PFSK-1 (cell line): ENCODE data around the gene LY6G6D. TPM values are rescaled to one million over a fixed set of nuclear protein-coding genes. Genes with fewer than 3 reads are reported as not detected.

ENCODE experiments used
- FOXP2 ChIP-seq: optimal IDR thresholded peaks from 2 replicates; pipeline ENCODE3; 2011; ENCODE audit warnings: borderline replicate concordance, control low read depth, inconsistent platforms; ENCODE audit not compliant: insufficient read depth; ENCODE audit errors: extremely low read length, extremely low read depth
- POLR2AphosphoS5 ChIP-seq: IDR thresholded peaks from 2 replicates; pipeline ENCODE4 v1.6.1; 2012; ENCODE audit warnings: low read depth, mild to moderate bottlenecking, control low read depth, low read length, moderate library complexity
- SIN3A ChIP-seq: IDR thresholded peaks from 2 replicates; pipeline ENCODE4 v1.6.1; 2012; ENCODE audit warnings: mild to moderate bottlenecking, low read length, moderate library complexity, borderline replicate concordance; ENCODE audit not compliant: insufficient read depth
- TAF1 ChIP-seq: IDR thresholded peaks from 2 replicates; pipeline ENCODE4 v1.6.1; 2012; ENCODE audit warnings: low read length, control low read depth, borderline replicate concordance; ENCODE audit not compliant: insufficient read depth
- polyA plus RNA-seq: library from polyadenylated mRNA; unstranded; fragments of >200 nt; gene quantifications from one replicate; pipeline ENCODE4 v1.2.1, GENCODE V29; 2012; ENCODE audit warnings: low read depth, missing spikeins; ENCODE audit not compliant: insufficient read length
- TF ChIP-seq, protein P1 (sequence below), 2 experiments: IDR thresholded peaks; 2 replicates each; pipeline versions ENCODE4 v1.6.1 to v1.8.0; 2011 to 2012; ENCODE audit warnings: low read depth in 2 of 2, low read length in 2 of 2, control low read depth in 1 of 2, inconsistent platforms in 1 of 2, mild to moderate bottlenecking in 1 of 2, moderate library complexity in 1 of 2; ENCODE audit not compliant: insufficient read depth in 1 of 2

The LY6G6D gene, protein sequence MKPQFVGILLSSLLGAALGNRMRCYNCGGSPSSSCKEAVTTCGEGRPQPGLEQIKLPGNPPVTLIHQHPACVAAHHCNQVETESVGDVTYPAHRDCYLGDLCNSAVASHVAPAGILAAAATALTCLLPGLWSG
- not detected for polyA plus RNA-seq

DNA sequence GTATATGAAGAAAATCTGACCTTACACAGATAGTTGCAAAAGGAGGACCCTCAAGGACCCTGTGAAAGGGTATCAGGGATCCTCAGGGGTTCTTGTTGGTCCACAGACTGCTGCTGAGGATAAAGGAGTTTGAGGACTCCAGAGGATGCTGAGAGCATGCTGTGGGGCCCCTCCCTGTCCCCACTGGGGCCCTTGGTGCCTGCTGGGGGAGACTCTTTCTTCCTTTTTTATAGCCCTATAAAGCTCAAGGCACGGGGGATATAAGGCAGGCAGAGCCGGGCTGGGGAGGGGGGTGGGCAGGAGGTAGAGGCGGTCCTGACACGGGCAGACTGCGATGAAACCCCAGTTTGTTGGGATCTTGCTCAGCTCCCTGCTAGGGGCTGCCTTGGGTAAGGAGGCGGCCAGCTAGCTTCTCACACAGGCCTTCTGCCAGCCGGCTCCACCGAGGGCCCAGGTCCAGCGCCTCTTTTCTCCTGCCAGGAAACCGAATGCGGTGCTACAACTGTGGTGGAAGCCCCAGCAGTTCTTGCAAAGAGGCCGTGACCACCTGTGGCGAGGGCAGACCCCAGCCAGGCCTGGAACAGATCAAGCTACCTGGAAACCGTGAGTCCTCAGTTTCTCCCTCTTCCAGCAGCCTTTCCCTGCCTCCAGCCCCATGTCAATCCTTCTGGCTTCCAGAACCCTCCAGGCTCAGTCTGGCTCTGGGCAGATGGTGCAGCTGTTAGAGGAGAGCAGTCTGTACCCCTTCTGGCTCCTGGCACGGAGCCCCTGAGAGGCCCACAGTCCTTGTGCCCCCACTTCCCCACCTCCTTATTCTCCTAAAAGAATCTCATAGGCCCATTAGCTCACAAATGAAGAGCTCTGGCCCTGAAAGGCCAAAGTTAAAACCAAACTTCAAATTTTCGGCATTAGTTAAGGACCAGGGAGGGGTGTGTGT lies at the start of gene LY6G6D:
LY6G6D (plus strand) TSS at position 327 of the 937 bp plus-strand sequence; CDS start at position 335, 8 bp downstream.
- TF ChIP-seq POLR2AphosphoS5 (no peak), SIN3A (no peak), TAF1 (no peak), FOXP2 (no peak)
- TF ChIP-seq, protein P1, sequence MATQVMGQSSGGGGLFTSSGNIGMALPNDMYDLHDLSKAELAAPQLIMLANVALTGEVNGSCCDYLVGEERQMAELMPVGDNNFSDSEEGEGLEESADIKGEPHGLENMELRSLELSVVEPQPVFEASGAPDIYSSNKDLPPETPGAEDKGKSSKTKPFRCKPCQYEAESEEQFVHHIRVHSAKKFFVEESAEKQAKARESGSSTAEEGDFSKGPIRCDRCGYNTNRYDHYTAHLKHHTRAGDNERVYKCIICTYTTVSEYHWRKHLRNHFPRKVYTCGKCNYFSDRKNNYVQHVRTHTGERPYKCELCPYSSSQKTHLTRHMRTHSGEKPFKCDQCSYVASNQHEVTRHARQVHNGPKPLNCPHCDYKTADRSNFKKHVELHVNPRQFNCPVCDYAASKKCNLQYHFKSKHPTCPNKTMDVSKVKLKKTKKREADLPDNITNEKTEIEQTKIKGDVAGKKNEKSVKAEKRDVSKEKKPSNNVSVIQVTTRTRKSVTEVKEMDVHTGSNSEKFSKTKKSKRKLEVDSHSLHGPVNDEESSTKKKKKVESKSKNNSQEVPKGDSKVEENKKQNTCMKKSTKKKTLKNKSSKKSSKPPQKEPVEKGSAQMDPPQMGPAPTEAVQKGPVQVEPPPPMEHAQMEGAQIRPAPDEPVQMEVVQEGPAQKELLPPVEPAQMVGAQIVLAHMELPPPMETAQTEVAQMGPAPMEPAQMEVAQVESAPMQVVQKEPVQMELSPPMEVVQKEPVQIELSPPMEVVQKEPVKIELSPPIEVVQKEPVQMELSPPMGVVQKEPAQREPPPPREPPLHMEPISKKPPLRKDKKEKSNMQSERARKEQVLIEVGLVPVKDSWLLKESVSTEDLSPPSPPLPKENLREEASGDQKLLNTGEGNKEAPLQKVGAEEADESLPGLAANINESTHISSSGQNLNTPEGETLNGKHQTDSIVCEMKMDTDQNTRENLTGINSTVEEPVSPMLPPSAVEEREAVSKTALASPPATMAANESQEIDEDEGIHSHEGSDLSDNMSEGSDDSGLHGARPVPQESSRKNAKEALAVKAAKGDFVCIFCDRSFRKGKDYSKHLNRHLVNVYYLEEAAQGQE (IDR thresholded peaks at IDR 0.05; ENCODE audit: insufficient read depth in 1 of 2, low read depth in 2 of 2, low read length in 2 of 2), result no peak

DNA sequence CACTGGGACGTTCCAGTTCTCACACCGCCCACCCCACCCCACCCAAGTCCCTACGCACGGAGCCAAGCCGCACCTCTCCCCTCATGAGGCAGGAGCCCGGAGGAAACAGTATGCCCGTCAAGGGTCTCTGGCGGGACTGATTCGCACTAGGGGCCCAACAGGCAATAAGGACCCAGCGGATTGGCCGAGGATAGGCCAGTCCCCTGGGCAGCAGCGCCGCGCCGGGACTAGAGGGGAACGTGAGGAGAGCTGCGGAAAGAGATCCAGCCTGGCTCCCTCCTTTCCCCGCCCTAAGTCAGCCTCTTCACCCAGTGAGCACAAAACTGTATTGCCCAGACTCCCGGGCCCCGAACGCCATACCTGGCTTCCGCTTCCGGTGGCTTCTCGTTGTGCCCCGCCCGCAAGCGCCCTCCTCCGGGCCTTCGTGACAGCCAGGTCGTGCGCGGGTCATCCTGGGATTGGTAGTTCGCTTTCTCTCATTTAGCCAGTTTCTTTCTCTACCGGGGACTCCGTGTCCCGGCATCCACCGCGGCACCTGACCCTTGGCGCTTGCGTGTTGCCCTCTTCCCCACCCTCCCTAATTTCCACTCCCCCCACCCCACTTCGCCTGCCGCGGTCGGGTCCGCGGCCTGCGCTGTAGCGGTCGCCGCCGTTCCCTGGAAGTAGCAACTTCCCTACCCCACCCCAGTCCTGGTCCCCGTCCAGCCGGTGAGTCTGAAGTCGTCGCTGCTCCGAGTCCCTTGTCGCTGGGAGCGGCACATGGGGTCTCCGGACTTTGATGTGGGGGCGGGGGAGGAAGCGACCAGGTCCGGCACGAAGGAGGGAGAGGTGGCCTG lies 49.4 kb upstream of the LY6G6D start, which contains the start of gene CSNK2B:
CSNK2B (plus strand) TSS at position 580 of the 836 bp plus-strand sequence. CDS start 752 bp downstream, outside the sequence.
- TF ChIP-seq POLR2AphosphoS5, result peak; percentile 83
- peak; percentile 9 for TF ChIP-seq FOXP2
- TF ChIP-seq SIN3A, result peak; percentile 86; the same call in 1 of the 2 replicates
- TF ChIP-seq TAF1, result peak; percentile 79
- TF ChIP-seq, protein P1 (IDR thresholded peaks at IDR 0.05; ENCODE audit: insufficient read depth in 1 of 2, low read depth in 2 of 2, low read length in 2 of 2), result 0 out of 4 replicates have a peak, but pooled peaks of 1 of the 2 experiments have one; percentile 21

DNA sequence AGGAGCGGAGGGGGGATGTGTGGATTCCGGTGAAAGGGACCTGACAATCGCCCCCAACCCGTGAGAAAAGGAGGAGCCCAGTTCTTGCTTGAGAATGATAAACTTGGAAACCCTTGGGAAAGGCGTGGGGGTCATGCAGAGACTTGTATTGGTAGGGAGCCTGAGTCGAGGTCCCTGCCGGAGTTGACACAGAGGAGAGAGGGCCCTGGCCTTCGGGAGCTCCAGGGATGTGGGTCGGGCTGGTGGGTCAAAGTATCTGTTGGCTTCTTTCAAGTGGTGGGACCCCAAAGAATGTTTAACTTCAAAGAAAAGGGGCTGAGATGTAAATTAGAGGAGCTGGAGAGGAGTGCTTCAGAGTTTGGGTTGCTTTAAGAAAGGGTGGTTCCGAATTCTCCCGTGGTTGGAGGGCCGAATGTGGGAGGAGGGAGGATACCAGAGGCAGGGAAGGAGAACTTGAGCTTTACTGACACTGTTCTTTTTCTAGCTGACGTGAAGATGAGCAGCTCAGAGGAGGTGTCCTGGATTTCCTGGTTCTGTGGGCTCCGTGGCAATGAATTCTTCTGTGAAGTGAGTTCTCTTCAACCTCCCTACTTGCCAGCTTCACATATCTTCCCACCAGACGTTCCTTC lies 48.7 kb upstream of the LY6G6D start:
- TF ChIP-seq POLR2AphosphoS5 (no peak), TAF1 (no peak), FOXP2 (no peak), SIN3A (no peak)
- TF ChIP-seq, protein P1 (IDR thresholded peaks at IDR 0.05; ENCODE audit: insufficient read depth in 1 of 2, low read depth in 2 of 2, low read length in 2 of 2), result no peak

DNA sequence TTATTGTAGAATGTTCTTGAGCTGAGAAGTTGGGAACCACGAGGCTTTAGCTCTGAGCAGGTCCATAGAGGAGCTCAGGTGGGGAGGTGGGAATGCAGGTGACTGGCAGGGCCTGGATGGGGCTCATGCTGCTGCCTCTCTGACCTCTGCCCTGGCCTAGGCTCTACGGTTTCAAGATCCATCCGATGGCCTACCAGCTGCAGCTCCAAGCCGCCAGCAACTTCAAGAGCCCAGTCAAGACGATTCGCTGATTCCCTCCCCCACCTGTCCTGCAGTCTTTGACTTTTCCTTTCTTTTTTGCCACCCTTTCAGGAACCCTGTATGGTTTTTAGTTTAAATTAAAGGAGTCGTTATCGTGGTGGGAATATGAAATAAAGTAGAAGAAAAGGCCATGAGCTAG lies 45.5 kb upstream of the LY6G6D start, which contains the start of gene LY6G5B:
LY6G5B (plus strand) TSS at position 301 of the 400 bp plus-strand sequence. CDS start 975 bp downstream, outside the sequence.
- TF ChIP-seq FOXP2 (no peak), POLR2AphosphoS5 (no peak), TAF1 (no peak), SIN3A (no peak)
- TF ChIP-seq, protein P1 (IDR thresholded peaks at IDR 0.05; ENCODE audit: insufficient read depth in 1 of 2, low read depth in 2 of 2, low read length in 2 of 2), result no peak
